ENCODE results near the gene GPR153.

GPR153 gene

DNA sequence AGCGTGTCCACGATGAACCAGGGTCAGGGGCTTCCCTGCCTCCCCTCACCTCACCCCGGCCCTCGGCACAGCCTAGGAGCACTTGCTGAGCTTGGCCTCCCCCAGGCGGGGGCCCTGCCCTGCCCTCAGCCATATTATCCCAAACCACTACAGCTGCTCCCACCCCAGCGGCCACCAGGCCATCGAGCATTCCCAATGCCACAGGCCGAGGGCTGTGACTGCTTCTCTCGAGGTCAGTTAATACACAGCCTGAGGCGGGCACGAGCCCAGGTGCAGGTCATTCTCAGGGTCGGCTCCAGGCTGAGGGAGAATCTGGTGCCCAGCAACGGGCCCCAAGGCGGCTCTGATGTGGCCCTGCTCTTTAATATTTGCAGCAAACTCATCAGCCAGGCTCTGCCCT is 8.4 kb upstream of the GPR153 start:
- no peak for DNase-seq (ENCODE audit: low spot score)

DNA sequence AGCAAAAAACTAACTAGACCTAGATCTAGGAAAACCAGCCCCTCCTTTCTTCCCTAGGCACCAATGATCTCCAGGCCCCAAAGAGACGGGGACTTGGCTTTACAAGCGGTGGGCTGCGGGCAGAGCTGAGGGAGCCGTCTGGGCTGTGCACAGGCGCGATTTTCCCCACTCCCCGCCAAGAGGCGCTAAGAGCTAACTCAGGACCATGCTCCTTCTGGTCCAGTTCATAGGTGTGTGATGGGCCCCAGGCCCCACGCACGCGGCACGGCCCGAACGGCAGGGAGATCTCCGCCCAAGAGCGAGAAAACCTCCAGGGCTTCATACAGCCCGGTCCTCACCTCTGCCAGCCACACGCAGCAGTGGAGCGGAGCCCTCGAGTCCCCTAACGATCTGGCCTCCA is 7.5 kb upstream of the GPR153 start:
- no peak for DNase-seq (ENCODE audit: low spot score)

DNA sequence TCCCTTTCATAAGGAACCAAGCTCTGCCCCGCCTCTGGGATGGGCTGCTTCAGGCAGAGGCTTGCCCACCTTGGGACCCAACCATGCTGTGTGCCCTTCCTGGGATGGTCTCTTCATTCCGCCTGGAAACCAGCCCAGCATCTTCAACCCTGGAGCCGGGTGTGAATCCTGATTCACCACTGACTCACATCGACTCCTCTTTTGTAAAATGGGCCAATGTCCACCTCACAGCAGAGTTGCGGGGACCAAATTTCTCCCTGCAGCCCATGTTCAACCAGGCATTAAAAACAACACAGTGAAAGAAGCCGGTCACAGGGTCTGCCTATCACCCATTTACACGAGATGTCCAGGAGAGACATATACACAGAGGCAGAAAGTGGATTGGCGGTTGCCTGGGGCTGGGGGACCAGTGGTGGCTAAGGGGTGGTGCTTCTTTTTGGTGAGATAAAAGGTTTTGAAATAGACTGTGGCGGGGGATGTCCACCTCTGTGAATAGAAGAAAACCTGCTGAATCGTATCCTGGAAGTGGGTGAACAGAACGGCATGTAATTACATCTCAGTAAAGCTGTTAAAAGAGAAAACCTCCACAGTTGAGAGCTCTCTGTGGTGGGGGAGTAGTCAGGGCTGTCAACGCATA is 6.9 kb upstream of the GPR153 start:
- DNase-seq (ENCODE audit: low spot score), result no peak

GRCh38 chr1:6266641-6267040 is 5.7 kb upstream of the GPR153 start:
- DNase-seq (ENCODE audit: low spot score), result no peak

GRCh38 chr1:6265151-6265550 is 4.3 kb upstream of the GPR153 start:
- no peak for DNase-seq (ENCODE audit: low spot score)

DNA sequence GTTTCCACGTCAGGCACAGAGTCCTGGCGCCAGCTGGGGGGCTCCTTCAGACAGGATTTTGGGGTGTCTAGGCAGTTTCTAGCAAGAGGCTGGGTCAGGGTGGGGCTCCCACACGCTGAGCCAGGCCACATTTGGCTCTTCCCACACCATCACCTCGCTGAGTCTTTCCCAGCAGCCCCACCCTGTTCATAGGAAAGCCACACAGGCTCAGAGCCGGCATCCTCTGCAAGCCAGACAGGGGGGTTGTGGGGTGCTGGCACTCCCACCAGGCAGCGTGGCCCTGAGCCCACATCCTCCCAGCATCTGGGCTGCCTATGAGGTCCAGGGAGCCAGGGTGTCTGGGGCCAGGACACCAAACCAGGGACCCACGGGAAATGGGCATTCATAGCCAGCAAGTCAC is 2.8 kb upstream of the GPR153 start:
- DNase-seq (ENCODE audit: low spot score), result no peak

GRCh38 chr1:6262555-6263420 is 1.9 kb upstream of the GPR153 start:
- DNase-seq (ENCODE audit: low spot score), result no peak

DNA sequence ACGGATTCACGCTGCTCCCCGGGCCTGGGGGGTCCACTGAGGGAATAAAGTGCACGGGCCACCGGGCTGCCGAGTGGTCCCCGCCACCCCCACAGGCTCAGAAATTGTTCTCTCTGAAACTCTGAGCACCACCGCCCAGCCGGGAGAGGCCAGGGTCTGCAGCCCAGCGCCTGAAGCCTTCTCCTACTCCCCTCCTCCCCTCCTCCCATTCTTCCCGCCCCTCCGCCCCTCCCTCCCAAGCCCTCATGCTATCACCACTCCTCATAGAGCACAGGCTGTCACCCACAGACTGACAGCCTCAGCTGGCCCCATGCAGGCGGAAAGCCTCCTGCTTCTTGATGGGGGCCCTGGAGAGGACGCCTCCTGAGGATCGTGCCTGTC is 707 bp upstream of the GPR153 start:
- DNase-seq (ENCODE audit: low spot score), result peak; percentile 76

- DNase-seq (ENCODE audit: low spot score), result no peak
Measured at GRCh38 chr1:6260433-6260934, 414 bp downstream of the GPR153 start.

DNA sequence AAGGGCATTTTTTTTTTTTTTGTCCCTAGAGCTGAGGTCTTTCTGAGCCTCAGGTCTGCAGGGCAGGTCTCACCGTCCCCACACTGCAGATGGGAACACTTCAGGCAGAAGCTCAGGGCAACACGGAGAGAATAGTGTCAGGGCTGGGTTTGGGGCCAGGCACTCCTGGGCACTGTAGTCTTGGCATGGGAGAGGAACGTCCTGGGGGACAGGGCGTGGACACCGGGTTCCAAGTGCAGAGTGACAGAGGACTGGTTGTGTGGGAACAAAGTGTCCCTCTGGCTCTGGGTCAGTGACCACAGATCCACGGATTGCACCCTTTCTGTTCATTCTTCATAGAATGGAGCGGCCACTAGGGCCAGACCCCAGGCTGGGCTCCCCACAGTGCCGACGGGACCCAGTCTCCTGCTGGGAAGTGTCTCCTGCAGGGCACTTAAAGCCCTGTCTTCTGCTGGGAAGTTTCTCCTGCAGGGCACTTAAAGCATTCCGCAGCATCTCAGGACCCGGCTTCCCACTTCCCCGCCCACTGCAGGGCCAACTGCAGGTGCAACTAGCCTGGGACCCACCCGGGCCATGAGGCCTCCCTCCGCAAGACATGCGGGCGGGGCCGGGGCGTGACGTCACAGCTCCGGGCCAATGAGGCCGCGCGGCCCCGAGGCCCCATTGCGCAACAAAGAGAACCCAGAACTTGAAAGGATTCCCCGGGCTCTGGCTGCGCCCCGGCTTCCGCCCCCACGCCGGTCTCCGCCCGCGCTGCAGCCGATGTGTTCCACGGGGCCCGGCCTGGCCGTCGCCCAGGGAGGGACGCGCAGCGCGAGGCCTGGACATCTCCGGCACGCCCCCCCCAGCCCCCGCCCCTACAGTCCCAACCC is 1.2 kb downstream of the GPR153 start:
- DNase-seq (ENCODE audit: low spot score), result peak; percentile 87

- no peak for DNase-seq (ENCODE audit: low spot score)
Measured at GRCh38 chr1:6258675-6259074, 2.2 kb downstream of the GPR153 start.

DNA sequence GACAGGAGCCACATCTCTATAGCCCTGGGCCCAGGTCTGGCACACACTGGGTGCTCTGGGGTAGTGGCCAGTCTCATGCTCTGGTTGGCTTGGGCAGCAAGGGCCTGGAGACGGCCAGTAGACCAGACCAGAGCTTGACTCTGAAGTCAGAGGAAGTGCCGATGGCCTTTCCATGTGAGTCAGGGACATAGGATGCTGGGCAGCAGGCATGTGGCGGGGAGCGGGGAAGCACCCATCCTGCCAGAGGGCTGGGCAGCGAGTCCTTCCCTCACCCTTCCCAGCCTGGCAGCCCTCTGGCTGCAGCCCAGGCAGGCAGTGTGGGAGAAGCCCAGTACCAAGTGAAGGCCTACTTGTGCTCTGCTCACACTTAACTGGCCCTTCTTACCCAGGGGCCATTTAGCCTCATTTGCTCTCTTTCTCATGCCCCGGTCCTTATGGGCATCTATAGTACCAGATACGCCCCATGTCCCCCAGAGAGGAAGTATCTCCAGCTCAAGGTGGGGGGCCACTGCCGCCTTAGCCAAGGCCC is 3.3 kb downstream of the GPR153 start:
- DNase-seq (ENCODE audit: low spot score), result no peak

DNA sequence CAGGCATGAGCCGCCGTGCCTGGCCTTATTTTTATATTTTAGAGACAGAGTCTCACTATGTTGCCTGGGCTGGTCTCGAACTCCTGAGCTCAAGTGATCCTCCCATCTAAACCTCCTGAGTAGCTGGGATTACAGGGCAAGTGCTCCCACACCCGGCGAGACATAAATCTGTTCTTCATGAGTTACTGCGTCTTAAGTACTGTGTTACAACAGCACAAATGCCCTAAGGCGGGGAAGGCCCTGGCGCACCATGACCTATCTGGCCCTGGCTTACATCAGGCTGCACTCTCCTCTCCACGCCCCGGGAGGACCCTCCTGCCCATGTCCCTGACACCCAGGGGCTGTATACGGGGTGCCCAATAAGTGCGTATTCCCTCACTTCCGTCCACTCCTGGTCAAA is 4.3 kb downstream of the GPR153 start:
- no peak for DNase-seq (ENCODE audit: low spot score)

- DNase-seq (ENCODE audit: low spot score), result no peak
Measured at GRCh38 chr1:6254691-6255090, 6.2 kb downstream of the GPR153 start.

DNA sequence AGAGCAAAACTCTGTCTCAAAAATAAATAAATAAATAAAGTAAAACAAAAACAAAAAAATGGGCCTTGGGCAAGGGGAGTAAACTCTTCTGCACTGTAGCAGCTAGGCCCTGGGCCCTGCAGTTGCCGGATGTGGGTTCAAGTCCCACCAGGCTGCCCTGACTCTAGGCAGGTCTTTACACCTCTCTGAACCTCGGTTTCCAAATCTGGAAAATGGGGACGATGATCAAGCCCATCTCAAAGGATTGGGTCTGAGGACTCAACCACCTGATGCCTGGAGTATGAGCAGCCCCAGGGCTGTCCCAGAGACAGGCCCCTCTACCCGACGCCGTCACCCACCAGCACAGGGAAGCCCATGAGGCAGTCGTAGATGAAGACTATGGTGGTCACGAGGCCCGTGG is 7.5 kb downstream of the GPR153 start:
- no peak for DNase-seq (ENCODE audit: low spot score)

DNA sequence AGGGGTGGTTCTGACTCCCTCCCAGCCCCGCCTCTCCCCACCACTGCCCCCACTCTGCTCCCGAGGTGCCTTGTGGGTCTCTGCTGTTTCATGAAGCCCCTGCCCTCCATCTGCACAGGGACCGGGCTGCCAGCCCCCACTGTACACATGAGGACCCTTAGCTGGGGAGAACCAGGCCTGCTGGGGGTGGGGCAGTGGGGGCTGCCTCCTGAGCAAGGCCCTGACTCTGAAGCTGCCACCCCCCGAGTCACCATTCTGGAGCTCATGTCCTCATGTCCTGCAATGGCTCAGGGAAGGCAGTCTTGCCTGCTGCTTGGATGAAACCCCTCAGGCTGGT is 8.6 kb downstream of the GPR153 start:
- DNase-seq (ENCODE audit: low spot score), result no peak

DNA sequence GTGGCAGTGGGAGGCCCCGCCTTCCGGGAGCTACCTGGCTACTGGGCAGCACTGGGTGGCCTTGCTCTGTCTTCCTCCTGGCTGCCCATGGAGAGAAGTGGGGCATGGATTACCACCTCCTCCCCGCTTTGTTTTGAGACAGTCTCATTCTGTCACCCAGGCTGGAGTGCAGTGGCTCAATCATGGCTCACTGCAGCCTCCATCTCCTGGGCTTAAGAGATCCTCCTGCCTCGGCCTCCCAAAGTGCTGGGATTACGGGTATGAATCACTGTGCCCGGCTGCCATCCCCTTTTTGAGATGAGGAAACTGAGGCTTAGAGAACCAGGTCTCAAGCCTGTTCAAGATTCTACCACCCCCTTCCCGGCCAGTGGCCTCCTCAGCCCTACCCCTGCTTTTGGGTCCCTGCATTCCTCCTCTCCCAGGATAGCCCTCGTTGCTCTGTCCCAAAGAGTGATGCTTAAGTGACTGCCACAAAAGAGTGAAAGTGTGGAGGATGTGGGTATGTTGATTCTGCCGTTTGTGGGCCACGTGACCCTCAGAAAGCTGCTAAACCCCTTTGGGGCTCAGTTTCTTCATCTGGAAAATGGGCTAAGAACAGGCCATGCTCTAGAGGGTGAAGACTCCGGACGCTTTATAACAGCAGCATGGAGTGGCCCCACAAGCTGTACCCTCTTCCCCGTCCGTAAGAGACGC is 9.1 kb downstream of the GPR153 start:
- no peak for DNase-seq (ENCODE audit: low spot score)

- DNase-seq (ENCODE audit: low spot score), result no peak
Measured at GRCh38 chr1:6251233-6251632, 9.7 kb downstream of the GPR153 start.

DNA sequence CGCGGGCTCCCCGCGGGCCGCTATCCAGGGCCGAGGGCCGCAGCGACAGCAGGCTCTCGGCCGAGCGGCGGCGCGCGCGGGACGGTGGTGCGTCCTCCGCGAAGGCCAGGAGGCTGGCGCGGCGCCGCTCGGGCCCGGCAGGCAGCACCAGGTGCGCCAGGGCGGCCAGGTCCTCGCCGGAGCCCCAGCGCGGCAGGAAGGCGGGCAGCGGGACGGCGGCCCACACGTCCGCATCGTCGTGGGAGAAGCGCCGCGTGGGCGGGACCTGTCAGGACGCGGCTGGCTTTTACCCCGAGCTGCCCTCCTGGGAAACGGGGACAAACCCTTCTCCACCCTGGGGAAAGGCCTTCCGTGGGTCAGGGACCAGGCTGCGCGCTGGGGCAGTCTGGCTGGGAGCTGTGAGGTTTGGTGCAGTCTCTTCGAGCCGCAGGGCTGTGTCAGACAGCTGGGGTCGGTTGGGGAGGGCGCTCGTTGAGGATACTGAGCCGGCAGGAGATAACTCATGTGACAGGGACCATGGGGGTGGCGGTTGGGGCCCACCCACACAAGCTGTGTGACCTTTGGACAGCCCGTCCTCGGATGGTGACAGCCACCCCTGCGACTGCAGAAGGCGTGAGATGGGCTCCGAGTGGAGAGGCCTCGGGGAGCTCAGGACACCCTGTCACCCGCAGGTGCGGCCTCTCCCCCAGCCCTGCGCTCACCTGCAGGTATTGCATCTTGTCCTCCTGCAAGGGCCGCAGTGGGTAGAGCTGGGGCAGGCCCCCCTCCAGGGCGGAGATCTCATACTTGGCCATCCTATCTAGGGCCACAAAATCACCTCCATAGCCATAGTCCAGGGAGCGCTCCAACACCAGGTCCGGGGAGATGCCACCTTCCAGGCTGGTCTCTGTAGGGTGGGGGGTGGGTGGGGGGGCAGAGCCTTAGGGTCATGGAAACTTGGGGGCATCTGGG is 10.9 kb downstream of the GPR153 start:
- DNase-seq (ENCODE audit: low spot score), result peak; percentile 47

GRCh38 chr1:6248932-6249738 is 11.8 kb downstream of the GPR153 start:
- peak; percentile 68 for DNase-seq (ENCODE audit: low spot score)
